ENCODE results near the gene ARHGEF3. TPM values are rescaled to one million over a fixed set of nuclear protein-coding genes. Genes with fewer than 3 reads are reported as not detected.
"Not testable (repeated sequence)": the region's sequence is repeated elsewhere in the genome, so short reads cannot be mapped to it uniquely, and the experiment has no call there.

ARHGEF3 gene
- total RNA-seq, 1 experiment from 2014 or later, result 1.3 TPM

GRCh38 chr3:56720849-56721248, 80.9 kb downstream of the ARHGEF3 start:
- CTCF ChIA-PET, result no interaction called here
- intact Hi-C loops (cut with micrococcal nuclease; ENCODE audit: unreplicated experiment), result no loop called here
- no TSS peak for BruUV-seq (replicated peaks)
- Histone ChIP-seq H3K27ac (ENCODE audit: low read depth, low read length, poor library complexity, severe bottlenecking) (no peak overlapping the region), H3K27me3 (replicated peaks; ENCODE audit: insufficient read depth, low read depth, low read length, poor library complexity) (no peaks in the 10 kb centered on the region), H3K36me3 (ENCODE audit: insufficient read depth, low read length, poor library complexity, severe bottlenecking) (no peaks in the 10 kb centered on the region), H3K4me1 (ENCODE audit: insufficient read depth, low read length, poor library complexity, severe bottlenecking) (no peaks in the 10 kb centered on the region), H3K9me3 (ENCODE audit: low read depth, low read length, poor library complexity, severe bottlenecking) (no peaks in the 10 kb centered on the region), H3K4me3 (ENCODE audit: low read depth, low read length, poor library complexity, severe bottlenecking) (no peak overlapping the region)
- POLR2A ChIA-PET (ENCODE audit: low non-redundant PET), result no interaction called here
- TF ChIP-seq CTCF (conservative IDR thresholded peaks at IDR 0.05; ENCODE audit: low read depth, low read length) (no peak), EZH2 (IDR thresholded peaks at IDR 0.05; ENCODE audit: borderline replicate concordance, low read depth, low read length, poor library complexity, severe bottlenecking) (no peak)
- DNase-seq (ENCODE audit: low spot score), result no peak

GRCh38 chr3:56718809-56719208, 82.9 kb downstream of the ARHGEF3 start:
- H3K9me3 ChIP-seq (ENCODE audit: low read depth, low read length, poor library complexity, severe bottlenecking); POLR2A ChIA-PET (ENCODE audit: low non-redundant PET); H3K27me3 ChIP-seq (replicated peaks; ENCODE audit: insufficient read depth, low read depth, low read length, poor library complexity); CTCF ChIA-PET; BruUV-seq (replicated peaks); DNase-seq (ENCODE audit: low spot score); H3K27ac ChIP-seq (ENCODE audit: low read depth, low read length, poor library complexity, severe bottlenecking); H3K4me1 ChIP-seq (ENCODE audit: insufficient read depth, low read length, poor library complexity, severe bottlenecking); H3K4me3 ChIP-seq (ENCODE audit: low read depth, low read length, poor library complexity, severe bottlenecking); intact Hi-C loops (cut with micrococcal nuclease; ENCODE audit: unreplicated experiment); H3K36me3 ChIP-seq (ENCODE audit: insufficient read depth, low read length, poor library complexity, severe bottlenecking): not testable (repeated sequence)

- intact Hi-C loops (cut with micrococcal nuclease; ENCODE audit: unreplicated experiment), result no loop called here
- no peak for DNase-seq (ENCODE audit: low spot score)
- POLR2A ChIA-PET (ENCODE audit: low non-redundant PET), result no interaction called here
- TF ChIP-seq EZH2 (IDR thresholded peaks at IDR 0.05; ENCODE audit: borderline replicate concordance, low read depth, low read length, poor library complexity, severe bottlenecking), result no peak
- no peak for TF ChIP-seq CTCF (conservative IDR thresholded peaks at IDR 0.05; ENCODE audit: low read depth, low read length)
- BruUV-seq (replicated peaks), result no TSS peak
- Histone ChIP-seq H3K4me1 (ENCODE audit: insufficient read depth, low read length, poor library complexity, severe bottlenecking) (no peaks in the 10 kb centered on the region), H3K9me3 (ENCODE audit: low read depth, low read length, poor library complexity, severe bottlenecking) (no peaks in the 10 kb centered on the region), H3K27me3 (replicated peaks; ENCODE audit: insufficient read depth, low read depth, low read length, poor library complexity) (no peaks in the 10 kb centered on the region), H3K36me3 (ENCODE audit: insufficient read depth, low read length, poor library complexity, severe bottlenecking) (no peaks in the 10 kb centered on the region), H3K27ac (ENCODE audit: low read depth, low read length, poor library complexity, severe bottlenecking) (no peak overlapping the region), H3K4me3 (ENCODE audit: low read depth, low read length, poor library complexity, severe bottlenecking) (no peak overlapping the region)
- CTCF ChIA-PET, result no interaction called here
These were observed 90.4 kb downstream of the ARHGEF3 start for GRCh38 chr3:56711344-56711743.

- POLR2A ChIA-PET (ENCODE audit: low non-redundant PET); intact Hi-C loops (cut with micrococcal nuclease; ENCODE audit: unreplicated experiment); H3K9me3 ChIP-seq (ENCODE audit: low read depth, low read length, poor library complexity, severe bottlenecking); BruUV-seq (replicated peaks); H3K36me3 ChIP-seq (ENCODE audit: insufficient read depth, low read length, poor library complexity, severe bottlenecking); CTCF ChIA-PET; H3K27ac ChIP-seq (ENCODE audit: low read depth, low read length, poor library complexity, severe bottlenecking); H3K4me1 ChIP-seq (ENCODE audit: insufficient read depth, low read length, poor library complexity, severe bottlenecking); H3K4me3 ChIP-seq (ENCODE audit: low read depth, low read length, poor library complexity, severe bottlenecking); H3K27me3 ChIP-seq (replicated peaks; ENCODE audit: insufficient read depth, low read depth, low read length, poor library complexity); DNase-seq (ENCODE audit: low spot score): not testable (repeated sequence)
These were observed 94.3 kb downstream of the ARHGEF3 start for GRCh38 chr3:56707412-56707811.

Measured in A673 (cell line).